NOMO-1 treated with DMSO at 0.1 percent for 48 hours (cell line): Measurements from ENCODE around the gene ANKH.
A peak's percentile ranks its signal among the peaks of the same experiment; 100 is the strongest.

Source experiments
- DNase-seq: peaks from one replicate; lab custom pipeline; 2025; ENCODE audit not compliant: unreplicated experiment; lab: John Stamatoyannopoulos, UW

The ANKH gene

GRCh38 chr5:14741801-14742440, 129.7 kb downstream of the ANKH start:
- no peak for DNase-seq

GRCh38 chr5:14741131-14741530, 130.4 kb downstream of the ANKH start:
- no peak for DNase-seq

- DNase-seq: no peak
Observed at GRCh38 chr5:14739981-14740380, 131.6 kb downstream of the ANKH start.

DNA sequence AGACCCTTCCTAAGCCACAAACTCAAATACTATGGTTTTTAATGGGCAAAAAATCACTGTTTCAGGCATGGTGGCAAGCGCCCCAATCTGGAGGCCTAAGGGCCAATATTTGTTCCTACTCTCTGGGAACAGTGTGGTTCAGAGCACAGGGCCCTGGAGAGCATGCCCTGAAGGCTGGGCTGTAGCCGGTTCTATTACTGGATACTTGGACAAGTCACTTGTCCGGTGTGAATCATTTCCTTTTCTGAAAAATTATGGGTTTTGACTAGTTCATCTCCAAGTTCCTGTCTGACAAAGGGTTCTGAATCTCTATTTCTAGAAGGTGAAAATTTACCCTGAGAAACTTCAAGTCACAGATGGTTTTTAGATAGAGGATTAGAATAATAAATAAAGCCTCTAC, 132.0 kb downstream of the ANKH start:
- peak; percentile 78 for DNase-seq

DNA sequence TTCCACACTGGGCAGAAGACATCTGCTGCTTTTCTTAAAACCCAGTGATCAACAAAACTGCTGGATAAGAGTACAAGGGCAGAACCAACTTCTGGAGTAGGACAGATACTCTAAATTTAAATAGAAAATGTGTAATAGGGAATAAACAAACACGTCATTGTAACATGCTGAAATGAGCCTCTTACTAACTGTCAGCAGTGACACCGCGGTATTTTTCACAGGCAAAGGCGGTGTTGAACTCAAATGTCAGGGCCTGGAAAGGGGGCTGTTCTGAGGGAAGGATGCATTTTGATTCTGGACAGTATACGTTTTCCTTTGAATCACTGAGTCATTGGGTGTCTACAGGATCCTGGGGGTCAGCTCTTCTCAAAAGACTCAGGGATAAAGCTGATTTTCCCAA, 133.5 kb downstream of the ANKH start:
- no peak for DNase-seq

DNA sequence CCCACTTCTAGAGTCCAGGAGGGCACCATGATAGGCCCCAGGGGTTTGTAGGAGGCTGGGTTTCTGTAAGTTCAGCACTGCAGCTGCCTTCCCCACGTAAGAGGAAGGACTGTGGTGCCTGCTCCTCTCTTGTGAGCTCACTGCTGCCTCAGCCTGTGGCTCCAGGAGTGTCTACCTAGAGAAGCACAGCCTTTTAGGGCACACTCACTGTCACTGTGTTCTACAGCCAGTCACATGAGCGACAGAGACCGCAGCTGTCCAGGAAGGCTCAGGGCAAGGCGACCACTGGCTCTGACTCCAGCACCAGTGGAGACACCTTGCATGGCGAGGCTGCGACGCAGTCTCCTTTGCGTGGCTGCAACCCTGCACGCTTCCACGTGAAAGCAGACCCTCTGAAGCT, 134.3 kb downstream of the ANKH start:
- no peak for DNase-seq

DNA sequence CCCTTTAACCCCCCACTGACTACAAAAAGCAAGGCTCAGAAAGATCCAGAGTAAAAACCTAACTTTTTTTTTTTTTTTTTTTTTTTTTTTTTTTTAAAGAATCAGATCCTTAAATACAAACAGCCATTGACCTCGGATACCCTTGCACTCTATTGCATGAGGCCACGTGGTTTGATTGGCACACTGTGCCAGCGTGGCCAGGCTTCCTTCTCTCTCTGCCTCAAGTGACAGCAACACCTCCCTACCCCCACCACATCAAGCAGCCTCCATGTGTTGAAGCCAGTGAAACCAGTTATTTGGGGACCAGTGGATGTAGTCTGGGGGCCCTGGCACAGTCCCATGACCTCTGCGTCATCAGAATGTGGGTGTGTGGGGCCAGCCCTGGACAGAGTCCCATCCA, 135.6 kb downstream of the ANKH start:
- peak; percentile 22 for DNase-seq

DNA sequence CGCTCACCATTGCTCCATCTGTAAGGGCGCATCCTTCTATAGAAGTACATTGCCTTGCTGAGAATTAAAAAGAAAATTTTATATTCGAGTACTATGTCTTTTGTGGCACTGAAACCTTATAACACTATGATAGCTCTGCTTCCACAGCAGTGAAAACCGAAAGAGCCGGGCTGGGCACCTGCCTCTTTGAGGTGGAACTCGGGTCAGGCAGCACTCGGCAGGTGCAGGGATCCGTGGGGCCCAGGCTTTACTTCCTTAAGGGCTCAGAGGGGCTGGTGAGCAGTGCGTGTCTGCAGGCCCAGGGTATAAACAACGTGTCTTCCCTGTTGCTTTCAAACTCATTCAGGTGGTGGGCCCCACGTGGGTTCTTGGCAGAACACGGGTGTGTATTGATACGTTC, 137.2 kb downstream of the ANKH start:
- no peak for DNase-seq

DNA sequence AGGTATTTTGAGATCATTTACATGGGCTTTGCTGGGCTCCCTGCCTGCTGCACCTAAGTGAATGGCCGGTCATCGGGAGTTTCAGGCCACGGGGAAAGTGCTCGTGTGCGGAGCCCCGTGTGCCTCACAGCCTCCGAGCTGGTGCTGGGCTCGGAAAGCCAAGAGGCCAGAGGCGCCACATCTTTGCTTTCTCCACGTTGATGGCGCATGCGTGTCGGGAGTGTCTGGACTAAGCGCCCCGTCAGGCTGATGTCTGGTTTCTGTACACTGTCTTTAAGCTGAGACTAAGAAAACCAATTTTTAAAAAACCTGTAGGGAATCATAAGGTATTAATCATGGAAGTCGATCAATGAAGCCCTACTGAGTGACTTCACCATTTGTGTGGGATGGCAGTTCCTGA, 137.9 kb downstream of the ANKH start:
- DNase-seq: no peak

- no peak for DNase-seq
Observed at GRCh38 chr5:14732991-14733390, 138.6 kb downstream of the ANKH start.

DNA sequence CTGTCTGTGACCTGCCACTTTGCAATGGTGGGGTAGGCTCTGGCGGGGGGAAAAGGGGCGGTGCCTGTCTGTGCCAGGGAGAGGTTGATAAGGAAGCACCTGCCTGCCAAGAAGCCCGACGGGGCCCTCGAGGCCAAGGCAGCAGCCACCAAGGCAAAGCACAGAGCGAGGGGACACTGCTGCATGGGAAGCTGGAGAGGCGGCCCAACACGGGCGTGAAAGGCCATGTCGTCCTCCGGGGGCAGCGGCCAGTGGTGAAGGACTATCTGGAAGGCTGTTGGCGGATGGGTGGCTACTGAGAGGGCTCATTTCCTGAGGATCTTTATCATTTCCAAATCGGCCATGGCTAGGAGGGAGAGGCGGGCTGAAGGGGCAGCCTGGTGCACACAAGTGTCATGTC, 140.7 kb downstream of the ANKH start:
- no peak for DNase-seq

DNA sequence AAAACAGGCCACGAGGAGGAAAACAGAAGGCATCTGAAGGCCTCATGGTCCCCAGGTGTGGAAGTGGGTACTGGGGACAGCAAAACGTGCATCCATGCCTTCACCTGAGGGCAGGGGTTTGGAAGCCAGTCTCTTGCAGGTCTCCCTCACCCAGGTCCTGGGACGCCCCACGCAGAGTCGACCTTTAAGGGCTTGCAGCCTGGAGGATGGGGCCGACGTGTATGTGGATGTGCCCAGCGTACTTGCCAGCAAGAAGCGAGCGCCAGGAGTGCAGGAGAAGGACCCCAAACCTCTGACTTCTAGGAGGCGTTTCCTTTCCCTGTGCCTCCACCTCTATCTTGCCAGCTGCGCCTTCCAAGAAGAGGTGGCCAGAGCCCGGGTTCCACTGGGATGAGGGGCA, 141.1 kb downstream of the ANKH start:
- no peak for DNase-seq

GRCh38 chr5:14729448-14730385, 141.9 kb downstream of the ANKH start:
- no peak for DNase-seq

- DNase-seq: no peak
Observed at GRCh38 chr5:14728459-14728938, 143.1 kb downstream of the ANKH start.

DNA sequence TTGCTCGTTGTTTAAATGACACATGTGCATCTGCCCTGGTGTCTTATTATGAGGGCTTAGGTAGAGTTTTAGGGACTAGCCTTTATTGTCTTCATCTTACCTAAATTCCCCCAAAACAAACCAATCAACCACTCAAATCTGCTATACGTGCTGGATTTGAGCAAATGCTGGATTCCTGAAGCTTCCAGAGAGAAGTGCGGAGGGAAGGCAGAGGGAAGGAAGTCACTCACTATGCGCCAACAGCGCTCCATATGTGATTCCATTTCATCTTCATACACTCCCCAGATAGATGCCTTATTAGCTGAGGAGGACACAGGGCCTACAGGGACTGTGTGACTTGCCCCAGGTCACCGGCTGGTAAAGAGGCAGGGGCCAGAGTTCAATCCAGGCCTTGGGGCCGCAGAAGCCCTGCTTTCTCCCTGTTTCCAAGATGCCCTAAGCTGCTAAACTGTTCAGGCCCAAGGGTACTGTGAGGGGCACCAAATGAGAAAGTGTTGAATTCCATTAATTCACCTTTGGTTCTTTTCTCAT, 143.6 kb downstream of the ANKH start:
- no peak for DNase-seq

GRCh38 chr5:14727428-14727865, 144.1 kb downstream of the ANKH start:
- DNase-seq: peak; percentile 84

DNA sequence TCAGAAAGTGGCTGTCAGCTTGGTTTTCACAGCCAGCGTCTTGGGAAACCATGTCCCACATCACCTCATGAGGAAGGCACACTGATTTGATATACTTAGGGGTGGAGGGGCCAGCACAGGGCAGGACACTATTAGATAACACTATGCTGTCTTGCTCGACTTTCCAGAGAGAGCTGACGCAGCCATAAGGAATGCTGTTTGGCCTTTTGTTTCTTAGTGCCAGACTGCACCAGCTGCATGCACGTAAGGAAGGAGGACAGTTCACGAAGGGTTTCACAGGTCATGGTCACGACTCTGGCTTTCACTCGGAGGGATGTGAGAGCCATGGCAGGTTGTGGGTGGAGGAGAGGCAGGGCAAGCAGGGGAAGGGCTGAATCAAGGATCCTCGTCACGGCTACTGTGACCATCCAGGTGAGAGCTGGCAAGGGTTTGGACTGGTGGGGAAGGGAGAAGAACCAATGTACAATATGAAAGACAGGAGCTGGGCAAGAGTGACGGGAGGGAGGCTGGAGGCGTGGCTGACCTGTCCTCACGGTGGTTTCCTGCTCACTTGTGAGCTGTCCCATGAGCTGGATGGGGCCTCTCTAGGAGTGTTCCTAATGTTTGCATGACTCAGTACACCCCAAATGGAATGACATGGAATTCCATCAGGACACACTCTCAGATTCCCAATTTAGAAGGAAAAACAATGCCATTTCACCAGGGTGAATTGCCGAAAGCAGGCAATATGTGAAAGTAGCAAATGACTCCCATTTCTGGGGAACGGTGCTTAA, 145.3 kb downstream of the ANKH start:
- DNase-seq: no peak

GRCh38 chr5:14724633-14725032, 146.9 kb downstream of the ANKH start:
- peak; percentile 32 for DNase-seq

DNA sequence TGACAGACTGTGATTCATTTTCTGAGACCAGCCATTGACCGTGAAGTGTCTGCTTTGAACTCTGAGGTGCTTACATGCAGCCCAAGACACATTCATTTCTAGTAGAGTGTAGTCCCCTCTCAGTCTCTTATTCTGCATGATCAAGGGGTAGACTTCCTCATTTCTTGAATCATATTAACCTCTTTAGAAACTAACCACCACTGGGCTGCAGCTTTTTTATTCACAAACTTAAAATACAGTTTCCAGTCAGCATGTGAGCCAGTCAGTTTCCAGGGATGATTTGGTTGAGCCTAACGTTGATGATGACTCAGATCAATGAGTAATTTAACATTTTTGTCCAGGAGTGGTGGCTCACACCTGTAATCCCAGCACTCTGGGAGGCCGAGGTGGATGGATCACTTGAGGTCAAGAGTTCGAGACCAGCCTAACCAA, 147.9 kb downstream of the ANKH start:
- peak; percentile 70 for DNase-seq

GRCh38 chr5:14722923-14723322, 148.7 kb downstream of the ANKH start:
- DNase-seq: no peak

GRCh38 chr5:14721990-14722656, 149.5 kb downstream of the ANKH start:
- no peak for DNase-seq
